ENCODE data around the gene EFNA3.

Gene EFNA3

GRCh38 chr1:155072531-155073289 lies 5.9 kb upstream of the EFNA3 start:
- TF ChIP-seq, protein P1, sequence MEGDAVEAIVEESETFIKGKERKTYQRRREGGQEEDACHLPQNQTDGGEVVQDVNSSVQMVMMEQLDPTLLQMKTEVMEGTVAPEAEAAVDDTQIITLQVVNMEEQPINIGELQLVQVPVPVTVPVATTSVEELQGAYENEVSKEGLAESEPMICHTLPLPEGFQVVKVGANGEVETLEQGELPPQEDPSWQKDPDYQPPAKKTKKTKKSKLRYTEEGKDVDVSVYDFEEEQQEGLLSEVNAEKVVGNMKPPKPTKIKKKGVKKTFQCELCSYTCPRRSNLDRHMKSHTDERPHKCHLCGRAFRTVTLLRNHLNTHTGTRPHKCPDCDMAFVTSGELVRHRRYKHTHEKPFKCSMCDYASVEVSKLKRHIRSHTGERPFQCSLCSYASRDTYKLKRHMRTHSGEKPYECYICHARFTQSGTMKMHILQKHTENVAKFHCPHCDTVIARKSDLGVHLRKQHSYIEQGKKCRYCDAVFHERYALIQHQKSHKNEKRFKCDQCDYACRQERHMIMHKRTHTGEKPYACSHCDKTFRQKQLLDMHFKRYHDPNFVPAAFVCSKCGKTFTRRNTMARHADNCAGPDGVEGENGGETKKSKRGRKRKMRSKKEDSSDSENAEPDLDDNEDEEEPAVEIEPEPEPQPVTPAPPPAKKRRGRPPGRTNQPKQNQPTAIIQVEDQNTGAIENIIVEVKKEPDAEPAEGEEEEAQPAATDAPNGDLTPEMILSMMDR (IDR thresholded peaks at IDR 0.05; ENCODE audit: low read depth, low read length), result no peak
- Histone ChIP-seq H3K9me3 (ENCODE audit: severe bottlenecking) (no peaks in the 10 kb centered on the region), H3K27ac (no peak overlapping the region), H3K27me3 (ENCODE audit: insufficient read depth, low read depth, severe bottlenecking) (no peaks in the 10 kb centered on the region), H3K36me3 (peaks cover 6% of the 10 kb centered on the region; the same call in 1 of the 2 replicates), H3K4me3 (ENCODE audit: low read depth, low read length) (no peak overlapping the region)
- DNase-seq, result no peak

DNA sequence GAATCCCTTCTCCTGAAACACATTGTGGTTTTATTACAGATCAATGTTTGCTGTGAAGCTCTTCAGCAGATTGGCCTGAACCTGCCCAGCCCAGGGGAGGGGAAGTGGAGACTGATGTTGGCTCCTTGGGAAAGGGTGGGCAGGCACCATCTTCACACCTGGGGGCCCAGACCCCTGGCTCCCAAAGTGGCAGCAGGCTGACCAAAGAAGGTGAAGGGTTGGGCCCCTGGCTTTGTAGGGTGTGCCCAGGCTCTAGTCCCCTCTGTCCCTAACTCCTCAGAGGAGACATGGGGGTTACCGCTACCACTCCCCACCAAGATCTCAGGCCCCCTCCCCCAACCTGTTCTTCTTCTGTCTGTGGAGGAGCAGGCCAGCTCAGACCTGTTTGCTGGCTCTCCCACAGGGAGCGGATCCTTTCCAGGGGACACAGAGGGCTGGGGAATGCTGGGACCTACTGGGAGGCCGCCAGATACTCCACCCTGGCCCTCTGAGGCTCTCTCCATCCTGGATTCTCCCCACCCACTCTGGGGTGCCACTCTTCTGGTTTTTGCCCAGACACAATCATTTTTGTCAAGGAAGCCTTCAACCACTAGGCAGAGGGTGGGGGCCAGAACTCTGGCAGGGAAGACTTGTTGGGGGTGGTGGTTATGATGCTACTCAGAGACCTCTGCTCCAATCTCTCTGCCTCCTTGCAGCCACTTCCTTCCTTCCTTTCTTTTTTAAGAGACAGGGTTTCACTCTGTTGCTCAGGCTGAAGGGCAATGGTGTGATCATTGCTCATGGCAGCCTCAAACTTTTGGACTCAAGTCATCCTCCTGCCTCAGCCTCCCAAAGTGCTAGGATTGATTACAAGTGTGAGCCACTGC lies 5.0 kb upstream of the EFNA3 start:
- TF ChIP-seq, protein P1 (IDR thresholded peaks at IDR 0.05; ENCODE audit: low read depth, low read length), result no peak
- Histone ChIP-seq H3K9me3 (ENCODE audit: severe bottlenecking) (no peaks in the 10 kb centered on the region), H3K27ac (no peak overlapping the region), H3K4me3 (ENCODE audit: low read depth, low read length) (no peak overlapping the region), H3K36me3 (peaks cover 2% of the 10 kb centered on the region; the same call in 1 of the 2 replicates), H3K27me3 (ENCODE audit: insufficient read depth, low read depth, severe bottlenecking) (no peaks in the 10 kb centered on the region)
- peak; percentile 18 for DNase-seq

GRCh38 chr1:155075535-155075934 lies 3.1 kb upstream of the EFNA3 start:
- Histone ChIP-seq H3K4me3 (ENCODE audit: low read depth, low read length) (no peak overlapping the region), H3K36me3 (no peaks in the 10 kb centered on the region), H3K27ac (no peak overlapping the region), H3K27me3 (ENCODE audit: insufficient read depth, low read depth, severe bottlenecking) (peaks cover 18% of the 10 kb centered on the region), H3K9me3 (ENCODE audit: severe bottlenecking) (no peaks in the 10 kb centered on the region)
- TF ChIP-seq, protein P1 (IDR thresholded peaks at IDR 0.05; ENCODE audit: low read depth, low read length), result peak; percentile 26; the same call in 1 of the 2 replicates
- peak; percentile 48 for DNase-seq

DNA sequence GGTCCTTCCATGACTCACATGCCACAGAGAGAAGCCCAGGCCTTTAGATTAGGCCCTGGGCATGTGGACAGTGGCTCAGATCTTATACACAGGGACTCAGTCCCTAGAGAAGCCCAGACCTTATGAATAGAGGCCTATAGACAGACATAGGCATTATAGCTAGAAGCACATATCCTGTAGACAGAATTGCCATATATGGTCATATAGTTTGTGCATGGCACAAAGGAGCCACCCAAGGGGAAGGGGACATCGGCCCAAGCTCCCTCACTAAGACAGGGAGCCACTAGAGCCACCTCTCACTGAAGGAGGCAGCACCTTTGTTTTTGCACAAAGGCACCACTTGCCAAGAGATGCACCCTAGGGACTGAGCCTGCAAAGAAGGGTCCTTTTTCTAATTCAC lies 2.3 kb upstream of the EFNA3 start:
- no peak for DNase-seq
- TF ChIP-seq, protein P1 (IDR thresholded peaks at IDR 0.05; ENCODE audit: low read depth, low read length), result no peak
- no peaks in the 10 kb centered on the region for H3K9me3 ChIP-seq (ENCODE audit: severe bottlenecking)
- no peak overlapping the region for H3K4me3 ChIP-seq (ENCODE audit: low read depth, low read length)
- H3K36me3 ChIP-seq, result no peaks in the 10 kb centered on the region
- peaks cover 23% of the 10 kb centered on the region for H3K27me3 ChIP-seq (ENCODE audit: insufficient read depth, low read depth, severe bottlenecking)
- H3K27ac ChIP-seq, result no peak overlapping the region

- TF ChIP-seq, protein P1 (IDR thresholded peaks at IDR 0.05; ENCODE audit: low read depth, low read length), result no peak
- no peak for DNase-seq
These were observed 1.3 kb upstream of the EFNA3 start for GRCh38 chr1:155077346-155077745.

More at GRCh38 chr1:155077346-155077745, 1.3 kb upstream of the EFNA3 start:
- no peaks in the 10 kb centered on the region for H3K9me3 ChIP-seq (ENCODE audit: severe bottlenecking)
- peaks cover 29% of the 10 kb centered on the region for H3K27me3 ChIP-seq (ENCODE audit: insufficient read depth, low read depth, severe bottlenecking)
- H3K27ac ChIP-seq, result no peak overlapping the region
- no peak overlapping the region for H3K4me3 ChIP-seq (ENCODE audit: low read depth, low read length)
- H3K36me3 ChIP-seq, result no peaks in the 10 kb centered on the region
